Stimulated activated CD8-positive, alpha-beta memory T cell treated with anti-CD3 and anti-CD28 coated beads, Interleukin-12 subunit alpha, Interleukin-12 subunit beta, amount 100 ng/mL, for 4 hours (primary cell): ENCODE measurements around the gene NOX5.

Source experiments
- DNase-seq: peaks from one replicate; pipeline ENCODE4 v3.0.0-alpha.2; 2020; ENCODE audit warnings: low read depth

Gene NOX5

DNA sequence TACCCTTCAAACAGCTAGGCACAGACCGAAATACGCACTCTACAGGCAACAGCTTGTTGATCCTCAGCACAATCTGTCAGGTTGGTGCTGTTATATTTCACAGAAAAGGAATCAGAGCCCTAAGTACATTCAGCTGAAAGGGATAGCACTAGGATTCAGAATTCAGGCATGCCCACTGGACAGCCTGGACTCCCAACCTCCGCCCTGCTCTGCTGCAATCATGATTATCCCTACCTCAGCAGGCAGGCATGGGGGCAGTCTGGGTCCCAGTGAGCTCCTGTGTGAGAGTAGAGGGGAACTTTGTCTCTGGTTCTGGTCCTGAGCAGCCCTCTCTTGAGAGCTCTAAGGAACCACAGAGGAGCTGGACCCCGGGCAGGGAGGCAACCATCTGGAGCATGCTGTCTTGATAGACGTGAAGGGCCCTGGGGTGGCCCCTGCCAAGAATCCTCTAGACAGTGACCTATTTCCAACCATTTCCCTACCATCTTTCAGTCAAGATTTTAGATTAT is 23.4 kb upstream of the NOX5 start:
- no peak for DNase-seq

DNA sequence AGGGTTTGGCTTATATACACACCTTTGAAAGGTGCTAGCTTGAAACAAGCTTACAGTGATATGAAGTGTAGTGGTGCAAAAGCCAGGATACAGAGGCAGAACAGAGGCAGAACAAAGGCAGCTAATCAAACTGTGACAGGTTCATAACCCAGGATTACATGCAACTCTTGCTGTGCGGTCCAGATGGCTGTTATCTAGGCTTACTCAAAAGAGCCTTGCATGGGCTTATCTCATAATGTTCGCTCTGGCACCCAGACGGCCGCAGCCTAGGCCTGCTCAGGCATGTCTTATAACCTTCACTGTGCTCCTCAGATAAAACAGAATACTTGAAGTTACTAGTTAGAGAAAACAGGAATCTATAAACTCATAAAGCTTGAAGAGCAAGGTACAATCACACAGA is 22.8 kb upstream of the NOX5 start:
- no peak for DNase-seq

DNA sequence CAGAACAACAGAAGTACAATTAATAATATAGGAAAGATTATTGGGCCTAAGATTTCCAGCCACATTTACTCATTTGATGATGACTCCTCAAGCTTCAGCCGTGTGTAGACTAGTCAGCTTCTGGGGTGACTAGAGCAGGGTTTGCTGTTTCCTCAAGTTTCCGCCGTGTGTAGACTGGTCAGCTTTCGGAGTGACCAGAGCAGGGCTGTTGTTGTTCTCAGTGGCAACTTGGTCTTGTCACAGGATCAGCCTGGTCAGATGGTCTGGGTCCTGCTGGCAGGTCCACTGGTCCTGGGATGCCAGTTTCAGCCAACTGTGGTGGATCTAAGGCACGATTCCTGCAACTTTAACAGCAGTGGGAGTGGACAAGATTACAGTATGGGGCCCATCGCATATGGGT is 21.8 kb upstream of the NOX5 start:
- no peak for DNase-seq

DNA sequence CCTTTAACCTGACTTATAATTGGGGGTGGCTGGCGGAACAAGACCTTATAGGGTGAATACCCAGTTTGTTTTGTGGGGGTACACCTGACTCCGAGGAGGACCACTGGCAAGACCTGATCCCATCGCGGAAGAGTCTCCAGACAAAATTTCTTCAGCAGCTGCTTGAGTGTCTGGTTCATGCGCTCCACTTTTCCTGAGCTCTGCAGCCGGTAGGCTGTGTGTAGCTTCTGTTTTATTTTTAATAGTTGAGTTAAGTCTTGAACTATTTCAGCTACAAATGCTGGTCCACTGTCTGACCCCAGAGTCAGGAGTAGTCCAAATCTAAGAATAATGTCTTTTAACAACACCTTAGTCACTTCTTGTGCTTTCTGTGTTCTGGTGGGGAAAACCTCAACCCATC is 21.2 kb upstream of the NOX5 start:
- DNase-seq = no peak

DNA sequence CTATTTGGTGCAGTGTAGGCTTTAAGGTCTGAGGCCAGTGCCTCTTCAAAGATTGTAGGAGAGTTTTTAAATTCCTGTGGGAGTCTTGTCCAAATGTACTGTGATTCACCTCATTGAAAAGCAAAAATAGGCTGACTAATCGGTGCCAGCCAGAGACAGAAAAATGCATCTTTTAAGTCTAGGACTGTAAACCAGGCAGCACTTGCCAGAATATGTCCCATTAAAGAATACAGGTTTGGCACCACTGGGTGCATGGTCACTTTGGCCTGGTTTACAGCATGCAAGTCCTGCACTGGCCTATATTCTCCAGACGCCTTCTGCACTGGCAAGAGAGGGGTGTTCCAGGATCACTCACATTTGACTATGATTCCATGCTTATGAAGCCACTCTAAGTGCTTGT is 20.3 kb upstream of the NOX5 start:
- DNase-seq = no peak

DNA sequence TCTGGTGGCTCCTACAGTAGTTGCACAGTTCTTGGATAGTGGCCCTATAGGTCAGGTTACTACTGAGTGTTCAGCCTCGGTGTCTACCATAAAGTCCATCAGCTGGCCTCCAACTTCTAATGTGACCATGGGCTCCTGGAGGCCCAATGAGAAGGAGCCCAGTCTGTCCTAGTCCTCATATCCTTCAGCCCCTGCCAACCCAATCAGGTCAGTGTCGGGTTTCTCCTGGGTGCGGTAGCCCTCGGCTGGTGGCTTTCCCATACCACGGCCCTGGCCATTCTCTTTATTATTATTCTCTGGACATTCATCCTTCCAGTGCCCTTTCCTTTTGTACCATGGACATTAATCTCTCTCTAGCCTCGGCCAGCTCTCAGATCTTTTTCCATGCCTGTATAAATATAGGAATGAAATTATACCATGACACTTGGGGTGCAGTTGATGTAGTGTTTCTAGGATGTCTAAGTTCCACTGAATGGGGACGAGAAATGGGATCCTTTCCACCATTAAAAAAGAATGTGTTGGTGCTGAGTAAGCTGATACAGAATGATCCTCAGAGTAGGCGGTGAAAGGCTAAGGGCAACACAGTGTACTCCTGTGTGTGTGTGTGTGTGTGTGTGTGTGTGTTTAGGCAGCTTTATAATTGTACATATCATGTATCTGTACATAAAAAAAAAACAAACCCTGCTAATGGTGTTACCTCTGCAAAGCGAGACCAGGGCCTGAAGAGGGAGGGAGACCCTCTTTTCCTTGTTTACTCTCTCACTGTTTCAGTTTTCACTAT is 19.3 kb upstream of the NOX5 start:
- DNase-seq = no peak

DNA sequence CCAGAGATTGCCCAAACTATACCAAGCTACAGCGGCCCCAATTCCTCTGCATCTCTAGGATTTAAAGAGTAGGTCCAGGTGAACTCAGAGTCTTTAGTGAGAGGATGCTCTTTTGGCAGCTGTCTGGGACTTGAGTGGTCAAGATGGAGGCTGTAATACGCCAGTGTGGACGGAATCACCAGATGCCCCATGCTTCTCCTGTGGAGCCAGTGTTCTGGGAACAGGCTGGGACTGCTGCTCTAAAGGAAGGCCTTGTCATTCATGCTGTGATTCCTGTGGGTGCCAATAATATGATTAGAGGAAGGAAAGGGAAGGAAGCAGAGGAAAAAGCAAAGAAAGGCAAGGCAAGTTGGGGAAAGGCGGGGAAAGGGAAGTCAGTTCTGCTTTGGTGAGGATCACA is 17.4 kb upstream of the NOX5 start:
- no peak for DNase-seq

DNA sequence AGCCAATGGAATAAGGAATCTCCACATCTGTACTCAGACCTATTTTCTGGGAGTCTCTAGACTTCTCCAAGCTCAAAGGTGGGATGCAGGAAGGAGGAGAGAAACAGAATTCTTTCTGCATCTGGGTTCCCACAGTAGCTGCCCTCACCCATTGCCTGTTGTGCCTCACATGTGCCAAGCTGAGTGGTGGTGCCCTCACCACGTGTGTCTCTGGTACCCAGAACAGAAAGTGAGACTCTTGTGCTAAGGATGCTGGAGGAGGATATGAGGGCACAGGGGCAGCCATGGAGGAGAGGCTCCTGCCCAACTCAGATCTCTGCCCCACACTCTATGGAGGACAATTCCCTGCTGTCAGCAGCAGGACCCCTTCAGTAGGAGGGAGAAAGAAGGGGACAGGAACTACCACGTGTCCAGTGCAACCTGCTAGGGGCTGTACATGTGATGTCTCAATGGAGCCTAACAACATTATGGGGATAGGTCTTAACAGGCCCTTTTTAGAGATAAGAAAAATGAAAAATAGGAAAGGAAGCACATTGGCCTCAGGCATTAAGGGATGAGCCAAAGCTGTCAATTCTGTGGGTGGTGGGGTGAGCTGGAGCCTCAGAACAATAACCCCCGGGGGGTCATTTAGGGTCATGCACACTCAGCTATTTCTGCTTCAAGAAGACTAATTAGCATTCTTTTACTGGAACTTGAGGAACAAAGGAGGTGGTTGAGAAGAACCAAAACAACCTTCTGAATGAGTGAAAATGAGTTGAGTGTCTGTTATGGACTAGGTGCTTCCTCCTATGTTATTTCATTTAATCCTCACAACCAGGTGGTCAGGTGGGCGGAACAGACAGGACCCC is 16.3 kb upstream of the NOX5 start:
- no peak for DNase-seq

DNA sequence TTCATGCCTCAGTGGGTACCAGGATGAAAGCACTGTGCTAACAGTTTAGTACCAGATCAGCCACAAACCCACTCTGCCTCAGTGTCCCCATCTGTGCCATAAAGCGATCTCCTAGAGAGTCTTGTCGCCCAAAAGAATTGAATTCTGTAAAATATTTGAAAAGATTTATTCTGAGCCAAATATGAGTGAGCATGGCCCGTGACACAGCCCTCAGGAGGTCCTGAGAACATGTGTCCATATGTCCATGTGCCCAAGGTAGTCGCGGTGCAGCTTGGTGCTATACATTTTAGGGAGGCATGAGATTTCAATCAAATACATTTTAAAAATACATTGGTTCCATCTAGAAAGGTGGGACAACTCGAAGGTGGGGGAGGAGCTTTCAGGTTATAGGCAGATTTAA is 15.4 kb upstream of the NOX5 start:
- no peak for DNase-seq

DNA sequence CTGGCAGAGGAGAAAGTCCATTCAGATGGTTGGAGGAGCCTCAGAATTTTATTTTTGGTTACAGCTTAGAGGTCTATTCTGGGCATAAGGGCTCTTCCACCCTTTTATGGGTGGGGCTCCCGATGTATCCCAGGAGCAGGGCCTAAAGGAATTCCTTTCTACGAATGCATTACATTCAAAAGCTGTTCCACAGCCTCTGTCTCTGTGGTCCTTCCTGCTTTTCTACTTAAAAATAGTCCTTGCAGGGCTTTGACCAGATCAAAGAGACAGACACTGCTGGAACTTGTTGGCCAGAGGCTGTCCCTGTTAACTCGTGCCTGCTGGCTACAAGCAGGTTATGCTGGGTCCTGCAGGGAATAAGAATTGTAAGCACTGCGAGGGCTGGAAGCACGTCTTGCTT is 14.4 kb upstream of the NOX5 start:
- DNase-seq = no peak

DNA sequence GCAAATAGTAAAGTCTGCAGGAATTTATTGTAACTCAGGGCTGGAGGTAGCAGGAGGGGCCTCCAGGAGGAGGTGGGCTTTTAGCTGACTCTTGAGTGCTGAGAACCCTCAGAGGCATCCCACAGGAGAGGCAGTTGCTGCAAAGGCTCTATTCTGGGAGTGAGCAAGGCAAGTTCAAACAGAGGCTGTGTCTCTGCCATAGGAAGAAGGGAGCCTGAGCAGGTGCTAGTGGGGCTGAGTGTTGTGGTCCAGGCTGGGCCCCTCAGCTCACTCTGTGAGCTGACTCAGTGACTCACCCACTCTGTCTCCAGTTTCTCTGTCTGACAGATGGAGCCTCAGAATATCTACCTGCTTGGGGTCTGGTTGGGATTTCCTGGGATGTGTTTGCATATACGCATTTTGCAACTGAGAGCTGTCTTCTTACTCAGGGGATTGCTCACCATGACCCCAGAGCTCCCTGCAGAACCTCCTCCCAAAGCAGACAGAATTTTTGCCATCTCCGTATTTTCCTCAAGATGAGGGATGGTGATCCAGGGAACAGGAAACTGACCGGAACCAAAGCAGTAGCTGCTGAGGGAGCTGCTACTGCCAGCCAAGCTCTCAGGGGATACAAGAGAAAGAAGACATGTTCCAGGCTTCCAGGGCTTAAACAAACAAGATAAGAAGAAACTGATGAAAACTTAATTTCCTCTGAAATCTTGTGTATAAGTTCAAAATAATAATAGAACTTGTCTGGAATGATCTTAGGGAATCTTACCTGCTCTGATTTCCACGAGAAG is 13.6 kb upstream of the NOX5 start:
- DNase-seq = no peak

DNA sequence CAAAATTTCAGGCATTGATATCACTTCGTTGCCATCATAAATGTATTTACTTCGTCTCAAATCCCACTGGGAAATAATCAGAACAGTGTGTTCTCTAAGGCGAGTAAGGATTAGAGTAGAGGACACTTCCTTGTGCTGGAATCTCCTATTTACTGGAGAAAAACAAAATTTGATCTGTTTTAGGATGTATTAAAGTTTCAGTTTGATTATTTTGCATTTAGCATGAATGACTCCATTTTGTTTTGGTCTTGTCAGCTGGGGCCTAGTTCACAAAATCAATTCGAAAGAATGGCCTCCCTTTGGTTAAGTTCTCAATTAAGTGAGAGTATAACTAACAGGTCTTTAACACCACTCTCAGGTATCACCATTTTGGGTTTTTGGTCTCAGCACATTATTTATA is 11.7 kb upstream of the NOX5 start:
- DNase-seq = no peak

DNA sequence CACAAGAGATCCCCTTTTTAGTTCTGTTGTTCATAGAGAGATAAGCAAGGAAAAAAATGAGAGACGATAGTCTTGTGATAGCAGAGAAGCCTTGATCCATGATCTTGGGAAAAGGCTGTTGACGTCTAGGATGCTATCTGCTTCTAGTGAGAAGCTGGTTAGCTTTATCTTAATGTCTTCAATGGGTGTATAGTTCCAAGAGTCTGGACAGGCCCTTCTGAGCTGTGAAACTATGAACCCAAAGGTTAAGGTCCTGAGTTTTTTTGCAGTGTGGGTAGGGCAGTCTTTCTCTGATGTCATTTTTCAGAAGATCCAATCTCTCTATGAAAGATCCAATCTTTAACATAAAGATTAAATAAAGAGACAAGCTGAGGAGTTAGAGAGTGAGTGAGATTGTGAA is 10.5 kb upstream of the NOX5 start:
- no peak for DNase-seq

DNA sequence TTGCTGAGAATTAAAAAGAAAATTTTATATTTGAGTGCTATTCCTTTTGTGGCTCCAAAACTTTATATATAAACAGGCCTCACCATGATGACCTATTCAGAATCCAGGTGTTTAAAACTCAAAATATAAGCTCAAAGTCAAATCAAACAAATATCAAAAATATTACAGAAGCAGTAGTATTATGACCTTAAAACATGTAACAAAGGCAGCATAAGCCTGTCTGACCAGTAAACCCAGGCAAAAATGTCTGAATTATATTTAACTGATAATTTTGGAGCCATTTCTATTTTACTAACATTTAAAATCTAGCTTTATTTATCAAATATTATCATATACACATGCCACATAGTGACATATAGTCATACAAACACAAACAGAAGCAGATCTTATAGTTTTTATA is 6.4 kb upstream of the NOX5 start:
- DNase-seq = no peak

DNA sequence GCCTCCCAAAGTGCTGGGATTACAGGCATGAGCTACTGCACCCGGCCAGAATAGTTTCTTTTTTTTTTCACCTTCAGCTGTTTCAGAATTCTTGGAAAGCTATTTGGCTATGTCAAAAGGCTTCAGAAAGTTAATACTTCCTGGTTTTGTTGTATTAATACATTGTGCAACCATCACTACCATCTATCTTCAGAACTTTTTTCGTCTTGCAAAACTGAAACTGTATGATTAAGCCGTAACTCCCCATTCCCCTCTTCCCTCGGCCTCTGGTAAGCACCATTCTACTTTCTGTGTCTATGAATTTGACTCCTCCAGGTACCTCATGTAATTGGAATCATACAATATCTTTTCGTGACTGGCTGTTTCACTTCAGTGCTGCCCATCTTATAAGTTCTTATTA is 5.2 kb upstream of the NOX5 start:
- no peak for DNase-seq

DNA sequence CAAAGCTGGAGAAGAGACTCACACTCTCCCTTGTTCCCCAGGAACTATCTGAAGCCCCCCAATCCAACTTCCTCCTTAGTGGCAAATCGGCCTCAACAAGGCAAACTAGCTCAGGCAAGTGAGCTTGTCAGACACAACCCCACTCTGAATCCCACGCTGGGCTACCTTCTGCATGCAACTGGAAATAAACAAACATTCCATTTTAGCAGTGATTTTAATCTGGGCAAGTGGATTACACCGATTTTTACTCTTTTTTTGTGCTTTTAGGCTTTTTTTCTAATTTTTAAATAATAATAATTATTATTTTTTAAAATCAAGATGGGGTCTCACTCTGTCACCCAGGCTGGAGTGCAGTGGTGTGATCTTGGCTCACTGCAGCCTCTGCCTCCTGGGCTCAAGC is 2.9 kb upstream of the NOX5 start:
- DNase-seq = no peak

DNA sequence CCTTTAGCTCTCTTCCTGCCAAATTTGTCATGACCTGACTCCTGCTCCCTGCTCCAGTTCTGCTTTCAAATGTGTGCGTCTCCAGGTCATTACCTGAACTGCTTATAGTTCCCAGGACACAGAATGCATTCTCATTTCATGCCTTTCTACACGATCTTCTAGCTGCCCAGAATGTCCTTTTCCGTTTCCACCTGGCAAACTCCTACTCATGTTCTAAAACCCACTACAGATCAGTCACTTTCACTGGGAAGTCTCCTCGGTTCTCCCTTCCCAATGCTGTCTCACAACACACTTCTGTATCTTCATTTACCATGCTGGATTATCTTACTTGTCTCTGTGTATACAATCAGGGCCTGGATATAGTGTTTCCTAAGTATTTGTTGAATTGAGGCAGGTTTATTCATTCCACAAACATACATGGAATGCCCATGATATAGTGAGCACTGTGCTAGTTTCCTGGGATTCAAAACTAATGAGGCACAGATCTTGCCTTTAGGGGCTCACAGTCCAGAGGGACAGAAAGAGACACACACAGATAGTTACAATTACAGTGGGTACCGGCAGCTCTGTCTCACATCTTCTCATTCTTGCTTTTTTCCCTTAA is 1.6 kb upstream of the NOX5 start:
- DNase-seq = no peak

DNA sequence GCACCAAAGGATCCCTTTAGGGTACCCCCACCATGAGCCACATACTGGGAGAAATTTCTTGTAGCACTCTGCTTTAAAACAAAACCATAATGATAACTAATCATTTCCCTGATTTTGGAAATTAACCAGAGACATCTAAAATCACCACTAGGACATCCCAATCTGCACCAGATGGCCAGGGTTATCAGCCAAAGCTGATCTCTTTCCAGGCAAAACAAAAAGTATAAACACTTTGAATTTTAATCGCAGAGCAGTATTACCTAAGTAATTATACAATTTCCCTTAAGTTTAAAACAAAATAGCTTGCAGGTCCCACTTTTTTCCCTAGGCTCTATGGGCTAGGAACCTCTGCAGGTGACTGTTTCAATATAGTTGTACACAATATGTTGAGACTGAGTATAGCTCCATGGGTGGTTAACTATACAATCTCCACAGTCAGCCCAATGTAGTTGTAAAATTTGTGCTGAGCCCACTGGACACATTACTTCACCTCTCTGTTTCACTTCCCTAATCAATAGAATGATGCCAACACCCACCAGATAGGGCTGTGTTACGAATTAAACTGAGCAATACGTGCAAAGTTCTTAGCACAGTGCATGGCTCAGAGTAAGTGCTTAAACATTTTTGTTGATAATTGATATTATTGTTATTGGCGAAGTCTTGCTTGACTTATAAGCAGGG is 629 bp upstream of the NOX5 start:
- DNase-seq = no peak

DNA sequence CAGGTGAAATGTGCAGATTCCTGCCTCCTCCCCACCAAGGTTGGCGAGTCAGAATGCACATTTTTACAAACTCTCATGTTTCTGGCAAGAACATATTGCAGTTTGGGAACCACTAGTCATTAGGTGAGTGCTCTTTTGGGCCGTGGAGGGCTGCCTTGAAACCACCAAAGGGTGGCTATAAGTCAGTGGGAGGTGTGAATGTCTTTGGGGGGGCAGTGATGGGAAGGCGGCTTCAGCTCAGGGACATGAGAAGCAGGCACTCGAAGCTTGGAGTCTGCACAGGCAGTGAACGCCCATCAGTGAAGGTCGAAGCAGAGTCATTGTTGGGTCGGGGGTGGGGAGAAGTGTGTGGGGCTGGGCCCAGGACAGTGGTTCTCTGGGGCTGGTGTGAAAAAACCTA is 1.1 kb downstream of the NOX5 start:
- DNase-seq = no peak

DNA sequence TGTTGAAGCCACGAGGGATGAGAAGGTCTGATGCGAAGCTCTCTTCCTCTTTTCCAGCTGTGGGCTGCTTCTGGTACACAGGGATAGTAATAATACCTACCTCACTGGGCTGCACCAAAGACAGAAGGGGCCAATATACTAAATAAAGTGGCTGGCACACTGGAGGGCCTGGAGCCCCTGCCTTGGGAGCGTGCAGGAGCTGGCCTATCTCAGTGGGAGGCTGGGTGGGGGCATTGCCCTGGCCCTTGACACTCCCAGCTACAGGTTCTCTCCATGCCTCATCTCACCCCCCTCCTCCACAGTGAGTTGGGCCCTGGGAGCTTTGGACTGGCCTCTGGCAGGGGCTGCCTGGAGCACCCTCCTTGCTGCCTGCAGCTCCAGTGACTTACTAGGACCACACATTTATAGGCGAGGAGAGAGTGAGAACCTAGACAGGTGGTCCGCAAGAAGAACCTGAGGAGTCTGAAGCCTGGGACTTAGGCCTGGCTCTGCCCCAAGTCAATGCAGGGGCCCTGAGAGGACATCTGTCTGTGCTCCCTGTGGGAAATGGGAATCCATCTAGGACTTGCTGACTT is 1.6 kb downstream of the NOX5 start:
- DNase-seq = no peak

DNA sequence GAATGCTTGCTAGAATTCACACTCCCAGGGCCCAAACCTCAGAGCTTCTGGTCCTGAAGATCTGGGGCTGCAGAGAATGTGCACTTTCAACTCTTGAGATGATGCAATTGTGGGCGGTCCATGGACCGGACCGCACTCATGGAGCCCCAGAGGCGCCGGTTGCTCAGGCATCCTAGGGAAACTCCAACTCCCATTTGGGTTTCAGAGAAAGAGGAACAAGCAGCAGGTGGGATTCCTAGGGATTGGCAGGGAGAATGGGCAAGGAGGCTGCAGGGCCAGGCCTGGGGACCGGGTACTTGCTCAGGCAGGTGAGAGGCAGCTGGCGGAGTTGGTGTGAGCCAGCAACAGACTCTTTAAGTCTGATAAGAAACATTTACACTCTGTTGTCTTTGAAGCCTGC is 3.5 kb downstream of the NOX5 start:
- DNase-seq = no peak
